ENCODE results near the gene PRSS57.
"Not testable (repeated sequence)": the region's sequence is repeated elsewhere in the genome, so short reads cannot be mapped to it uniquely, and the experiment has no call there.

The PRSS57 gene

DNA sequence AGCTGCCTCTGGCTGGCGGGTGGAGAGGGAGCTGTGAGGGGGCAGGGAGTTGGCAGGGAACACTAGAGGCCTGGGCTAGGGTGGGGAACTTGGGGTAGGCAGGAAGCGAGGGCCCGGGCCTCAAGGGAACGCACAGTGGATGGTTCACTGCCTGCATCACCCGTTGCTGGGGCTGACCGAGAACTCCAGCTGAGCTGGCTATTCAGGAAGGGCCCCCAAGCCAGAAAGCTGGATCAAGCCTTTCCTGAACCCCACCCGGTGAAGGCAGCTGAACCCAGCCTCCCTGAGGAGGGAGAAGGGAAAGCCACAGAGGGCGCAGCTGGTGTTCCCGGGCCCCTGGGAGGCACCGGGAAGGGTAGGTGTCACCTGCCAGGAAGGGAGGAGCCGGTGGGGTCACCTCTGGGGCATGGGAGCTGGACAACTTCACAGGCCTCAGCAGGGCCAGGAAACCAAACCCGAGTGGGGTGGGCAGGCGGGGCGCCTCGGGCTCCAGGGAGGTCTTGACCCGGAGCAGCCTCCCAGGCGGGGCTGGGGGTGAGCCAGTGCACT, 27.4 kb upstream of the PRSS57 start:
- DNase-seq, result no peak

DNA sequence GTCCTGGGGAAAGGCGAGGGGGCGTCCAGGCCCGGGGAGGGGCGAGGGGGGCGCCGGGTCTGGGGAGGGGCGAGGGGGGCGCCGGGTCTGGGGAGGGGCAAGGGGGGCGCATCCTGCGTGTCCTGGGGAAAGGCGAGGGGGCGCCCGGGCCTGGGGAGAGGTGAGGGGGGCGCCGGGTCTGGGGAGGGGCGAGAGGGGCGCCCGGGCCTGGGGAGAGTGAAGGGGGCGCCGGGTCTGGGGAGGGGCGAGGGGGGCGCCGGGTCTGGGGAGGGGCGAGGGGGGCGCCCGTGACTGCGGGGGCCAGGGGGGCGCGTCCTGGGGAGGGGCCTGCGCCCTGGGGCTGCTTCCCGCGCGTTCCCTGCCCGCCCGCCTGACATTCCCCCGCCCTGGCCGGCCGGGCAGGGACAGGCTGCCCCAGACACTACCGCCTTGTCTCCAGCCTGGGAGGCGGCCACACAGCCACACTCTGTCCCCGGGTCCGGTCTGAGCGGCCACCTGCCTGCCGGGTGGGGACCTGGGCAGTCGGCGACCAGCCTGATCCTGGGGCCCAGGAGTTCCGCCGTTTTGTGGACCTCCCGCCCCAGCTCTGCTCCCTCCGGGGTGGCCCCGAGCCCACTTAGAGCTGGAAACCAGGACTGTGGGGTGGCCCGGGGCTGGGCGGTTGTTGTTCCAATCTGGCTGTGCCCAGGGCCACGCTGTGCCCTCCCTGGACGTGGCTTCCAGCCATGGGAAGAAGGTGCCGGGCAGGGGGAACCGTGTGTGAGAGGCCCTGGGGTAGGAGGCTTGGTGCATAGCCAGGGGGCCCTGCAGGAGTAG, 25.3 kb upstream of the PRSS57 start:
- no peak for DNase-seq

DNA sequence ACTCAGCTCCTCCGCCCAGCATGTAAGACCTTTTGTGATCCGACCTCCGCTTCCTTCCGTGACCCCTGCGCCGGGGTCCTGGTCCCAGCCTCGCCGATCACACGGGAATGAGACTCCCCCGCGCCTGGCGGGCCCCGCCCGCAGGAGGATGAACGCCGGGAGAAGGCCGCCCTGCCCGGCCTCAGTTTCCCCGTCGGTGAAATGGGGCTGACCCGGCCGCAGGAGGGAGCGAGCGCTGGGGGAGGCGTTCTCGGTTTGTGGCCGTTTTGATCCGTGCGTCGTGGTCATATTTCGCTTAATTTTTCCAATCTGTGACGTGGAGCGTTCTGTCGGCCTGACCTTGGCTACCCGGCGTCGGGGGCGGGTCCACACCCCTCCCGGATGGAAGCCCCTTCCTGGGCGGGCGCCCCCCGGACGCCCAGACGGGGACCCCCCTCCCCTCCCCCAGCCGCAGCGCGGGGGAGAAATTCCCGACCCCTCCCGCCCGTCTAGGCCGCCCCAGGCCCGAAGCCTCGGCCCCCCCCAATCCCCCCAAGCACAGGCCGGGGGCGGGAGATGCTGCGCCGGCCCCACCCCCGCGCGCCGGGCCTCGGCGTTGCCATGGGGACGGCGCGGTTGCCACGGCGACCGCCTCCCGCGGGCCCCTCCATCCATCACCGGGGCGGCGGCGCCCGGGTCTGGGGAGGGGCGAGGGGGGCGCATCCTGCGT, 24.5 kb upstream of the PRSS57 start:
- DNase-seq, result no peak

DNA sequence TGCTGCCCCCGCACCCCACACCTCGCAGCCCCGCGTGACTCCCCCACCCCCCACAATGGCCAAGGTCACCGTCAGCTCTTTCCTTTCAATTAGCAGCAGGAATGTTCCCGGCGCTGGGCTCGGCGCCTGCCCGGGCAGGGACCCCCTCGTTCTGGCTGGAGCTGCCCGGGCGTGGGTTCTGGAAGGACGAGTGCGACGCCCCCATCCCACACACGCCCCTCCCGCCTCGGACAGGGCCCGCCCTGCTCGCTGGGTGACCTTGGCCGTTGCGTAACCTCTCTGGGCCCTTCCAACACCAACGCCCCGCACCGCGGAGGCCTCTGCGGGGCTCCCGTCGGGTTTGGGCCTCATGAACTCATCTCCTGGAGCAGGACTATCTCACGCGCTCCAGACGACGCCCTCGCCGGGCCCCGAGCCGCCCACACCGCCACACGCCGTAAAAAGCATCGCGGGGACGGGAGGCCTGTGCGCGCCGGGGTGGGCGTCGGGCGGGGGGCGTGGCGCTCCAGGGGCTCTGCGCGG, 23.8 kb upstream of the PRSS57 start:
- DNase-seq, result no peak

DNA sequence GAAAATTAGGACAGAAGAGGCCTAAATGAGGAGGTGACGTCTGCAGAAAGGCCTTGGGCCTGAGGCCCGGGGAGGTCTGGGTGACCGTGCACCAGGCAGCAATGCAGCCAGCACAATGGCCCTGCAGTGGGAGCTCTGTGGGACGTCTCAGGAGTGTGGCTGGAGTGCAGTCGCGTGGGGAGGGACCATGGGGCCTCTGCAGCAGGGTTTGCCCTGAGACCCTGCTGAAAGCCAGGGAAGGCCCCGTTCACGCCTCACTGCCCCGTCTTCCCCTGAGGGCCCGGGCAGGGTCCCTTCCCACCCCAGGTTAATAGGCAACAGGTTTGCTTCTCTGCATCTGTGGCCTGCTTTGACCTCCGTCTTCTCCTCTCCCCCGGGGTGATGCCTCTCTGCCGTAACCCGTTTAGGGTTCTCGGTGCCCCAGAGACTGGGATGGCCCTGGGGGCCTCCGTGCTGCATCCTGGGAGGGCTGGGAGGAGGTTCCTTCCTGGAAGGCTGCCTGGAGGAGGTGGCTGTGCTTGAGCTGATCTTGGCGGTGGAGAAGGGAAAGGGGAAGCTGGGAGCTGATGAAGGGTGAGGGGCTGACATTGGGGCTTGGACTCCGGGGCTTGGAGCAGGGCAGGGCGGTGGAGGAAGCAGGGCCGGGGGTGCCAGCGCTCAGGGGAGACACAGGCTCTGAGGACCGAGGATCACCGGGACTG, 23.1 kb upstream of the PRSS57 start:
- DNase-seq, result no peak

DNA sequence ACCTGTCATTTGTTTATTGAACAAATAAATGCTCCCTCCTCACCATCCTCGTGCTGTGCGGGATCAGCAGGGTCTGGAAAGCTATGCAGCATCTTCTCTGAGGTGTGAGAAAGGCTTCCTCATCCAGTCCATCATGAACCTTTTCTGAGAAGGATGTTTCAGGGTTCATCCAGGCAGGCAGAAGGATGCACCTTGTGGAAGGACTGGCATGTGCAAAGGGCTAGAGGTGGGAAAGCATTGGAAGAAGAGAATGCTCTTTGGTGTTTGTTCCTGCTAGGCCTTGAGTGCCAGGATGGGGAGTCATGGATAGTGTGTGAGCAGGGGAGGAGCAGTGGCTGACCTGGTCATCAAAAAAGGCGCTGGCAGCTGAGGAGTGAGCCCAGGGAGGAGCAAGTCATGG, 20.1 kb upstream of the PRSS57 start:
- DNase-seq, result no peak

DNA sequence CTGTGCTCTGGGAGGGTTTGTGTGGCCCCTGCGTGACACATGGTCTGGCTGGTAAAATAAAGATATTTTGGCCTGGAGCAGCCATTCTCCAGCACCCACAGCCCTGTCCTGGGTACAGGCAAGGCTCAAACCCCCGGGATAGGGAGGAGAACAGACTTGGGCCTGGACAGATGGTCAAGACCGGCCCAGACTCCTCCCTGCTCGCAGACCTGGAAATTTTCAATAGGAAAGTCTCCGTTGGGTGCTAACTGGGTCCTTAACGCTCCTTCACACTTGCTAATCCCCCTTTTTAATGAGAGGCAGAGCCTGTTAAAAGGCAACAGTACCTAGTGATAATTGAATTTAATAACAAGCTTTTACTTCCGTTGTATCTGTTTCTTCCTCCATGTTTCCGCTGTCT, 16.0 kb upstream of the PRSS57 start:
- DNase-seq, result no peak

DNA sequence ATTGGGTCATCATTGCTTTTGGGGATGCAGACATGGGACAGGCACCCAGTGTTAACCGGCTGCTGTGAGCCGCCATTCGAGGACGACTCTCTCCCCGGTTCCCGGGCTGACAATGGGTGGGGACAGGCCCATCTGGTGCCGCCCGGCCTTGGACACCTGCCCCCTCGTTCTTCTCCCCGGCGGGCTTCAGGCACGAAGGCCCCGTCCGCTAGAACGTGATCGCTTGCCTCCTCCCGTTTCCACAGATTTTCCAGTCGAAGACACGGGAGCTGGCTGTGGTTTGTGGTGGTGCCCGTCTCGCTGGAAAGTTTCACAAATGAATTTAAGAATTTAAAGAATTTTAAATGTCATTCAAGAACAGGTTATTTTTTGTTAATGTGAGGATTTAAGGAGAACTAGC, 15.5 kb upstream of the PRSS57 start:
- DNase-seq, result no peak

DNA sequence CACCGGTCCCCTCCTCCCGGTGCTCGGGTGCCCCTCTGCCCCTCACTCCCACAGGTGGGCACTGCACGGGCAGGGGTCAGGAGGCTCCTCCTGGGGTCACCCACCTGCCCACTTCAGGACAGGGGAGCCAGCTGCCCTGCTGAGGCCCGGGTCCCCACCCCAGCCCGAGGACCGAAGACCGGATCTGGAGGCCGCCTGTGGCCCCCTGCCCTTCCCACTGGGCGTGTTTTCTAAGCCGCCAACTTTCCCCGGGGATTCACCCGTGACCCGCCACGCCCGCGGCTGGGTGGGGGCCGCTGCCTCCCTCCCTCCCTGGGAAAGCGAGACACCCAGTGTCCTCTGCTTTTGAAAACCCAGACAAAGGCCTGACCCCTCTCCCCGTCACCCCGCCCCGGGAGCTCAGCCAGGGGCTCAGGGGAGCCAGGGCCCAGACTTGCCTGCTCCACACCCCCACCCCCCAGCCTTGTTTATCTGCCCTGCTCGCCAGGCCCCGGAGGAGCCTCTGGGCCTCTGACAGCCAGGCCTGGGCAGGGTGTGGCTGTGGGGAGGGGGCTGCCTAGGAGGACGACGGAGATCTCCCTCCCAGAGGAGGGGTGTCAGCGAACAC, 14.8 kb upstream of the PRSS57 start:
- no peak for DNase-seq

DNA sequence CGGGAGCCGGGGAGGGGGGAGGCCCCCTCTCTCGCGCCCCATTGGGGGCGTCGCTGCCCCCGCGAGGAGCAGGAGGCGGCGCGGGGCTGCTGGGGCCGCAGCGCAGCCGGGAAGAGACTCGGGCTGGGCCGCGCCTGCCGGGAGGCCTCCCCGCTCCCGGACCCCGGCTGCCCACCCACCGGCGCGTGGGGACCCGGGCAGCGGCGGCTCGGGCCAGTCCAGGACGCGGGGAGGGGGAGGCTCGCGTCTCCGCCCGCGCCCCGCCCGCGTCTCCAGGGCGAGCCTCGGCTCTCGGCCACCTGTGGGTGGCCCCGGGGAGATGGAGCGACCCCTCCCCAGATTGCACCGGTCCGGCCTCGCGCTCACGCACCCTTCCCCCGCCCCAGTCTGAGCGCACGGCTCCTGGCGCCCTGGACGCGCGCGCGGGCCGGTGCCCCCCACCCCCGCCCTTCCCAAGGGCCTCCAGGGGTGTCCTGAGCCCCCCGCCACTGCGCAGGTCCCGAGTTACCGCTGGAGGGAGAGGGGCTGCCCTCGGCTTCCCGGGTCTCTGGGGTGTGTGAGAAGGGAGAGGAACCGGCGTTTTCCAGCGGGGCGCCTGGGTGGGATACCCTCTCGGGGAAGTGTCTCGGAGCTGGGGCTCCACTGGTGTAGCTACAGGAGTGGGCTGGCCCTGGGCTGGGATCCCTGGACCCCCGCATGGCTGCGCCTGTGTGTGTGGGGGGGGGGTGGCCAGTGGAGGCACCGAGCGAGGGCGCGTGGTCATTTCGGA, 14.1 kb upstream of the PRSS57 start:
- no peak for DNase-seq

DNA sequence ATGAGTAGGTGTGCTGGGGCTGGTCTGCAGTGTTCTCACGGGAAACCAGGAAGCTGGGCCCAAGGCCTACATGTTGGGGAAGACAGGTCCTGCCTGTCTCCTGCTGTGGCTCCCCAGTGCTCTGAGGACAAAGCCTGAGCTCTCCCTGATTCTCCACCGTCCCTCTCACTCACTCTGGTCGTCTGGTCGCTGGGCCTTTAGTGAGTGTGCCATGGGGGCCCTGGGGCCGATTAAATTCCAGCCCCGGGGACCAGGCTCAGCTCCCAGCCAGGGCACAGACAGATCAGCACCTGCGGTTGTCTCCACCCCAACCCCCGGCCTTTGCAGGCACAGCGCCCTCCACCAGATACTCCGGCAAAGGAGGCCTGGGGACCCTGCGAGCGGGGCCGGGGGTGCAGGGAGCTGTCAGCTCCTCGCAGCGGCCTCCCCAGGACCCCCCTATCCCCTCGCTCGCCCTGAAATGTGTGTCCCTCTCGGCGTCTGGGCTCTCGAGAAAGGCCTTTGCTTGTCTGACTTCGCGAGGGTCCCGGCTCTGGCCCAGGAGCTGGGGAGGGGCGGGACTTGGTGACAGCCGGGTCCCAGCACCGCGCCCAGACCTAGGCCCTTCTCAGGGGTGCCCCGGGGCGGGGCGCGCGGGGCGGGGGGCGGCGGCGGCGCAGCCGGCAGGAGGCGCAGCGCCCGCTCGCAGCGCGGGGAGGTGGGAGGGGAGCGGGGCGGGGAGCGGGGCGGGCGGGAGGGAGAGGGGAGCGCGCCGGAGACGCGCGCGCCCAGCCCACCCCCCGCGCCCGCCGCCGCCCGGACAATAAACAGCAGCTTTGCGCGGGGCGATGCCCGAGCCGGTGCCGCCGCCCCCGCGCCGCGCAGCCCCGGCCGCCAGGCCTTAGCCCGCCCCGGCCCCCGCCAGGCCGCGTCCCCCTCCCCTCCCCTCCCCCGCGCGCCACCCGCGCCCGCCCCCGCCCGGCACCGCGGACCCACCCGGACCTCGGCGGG, 13.2 kb upstream of the PRSS57 start, which contains the start of gene PALM:
PALM (plus strand) TSS at position 782 of the 990 bp plus-strand sequence. CDS start 212 bp downstream, outside the sequence.
- DNase-seq, result peak; percentile 21

DNA sequence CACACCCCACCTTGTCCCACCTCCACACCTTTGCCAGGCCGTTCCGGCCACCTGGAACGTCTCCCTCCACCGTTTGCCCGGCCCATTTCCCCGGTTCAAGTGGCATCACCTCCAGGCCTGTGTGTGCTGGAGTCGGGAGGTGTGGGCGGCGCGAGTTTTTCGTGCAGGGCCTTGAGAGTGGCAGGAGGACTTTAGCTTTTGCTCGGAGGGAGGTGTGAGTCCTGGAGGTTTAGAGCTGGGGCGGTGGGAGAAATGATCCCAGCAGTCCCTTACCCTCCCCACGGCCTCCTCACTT, 9.1 kb upstream of the PRSS57 start:
- DNase-seq, result no peak

DNA sequence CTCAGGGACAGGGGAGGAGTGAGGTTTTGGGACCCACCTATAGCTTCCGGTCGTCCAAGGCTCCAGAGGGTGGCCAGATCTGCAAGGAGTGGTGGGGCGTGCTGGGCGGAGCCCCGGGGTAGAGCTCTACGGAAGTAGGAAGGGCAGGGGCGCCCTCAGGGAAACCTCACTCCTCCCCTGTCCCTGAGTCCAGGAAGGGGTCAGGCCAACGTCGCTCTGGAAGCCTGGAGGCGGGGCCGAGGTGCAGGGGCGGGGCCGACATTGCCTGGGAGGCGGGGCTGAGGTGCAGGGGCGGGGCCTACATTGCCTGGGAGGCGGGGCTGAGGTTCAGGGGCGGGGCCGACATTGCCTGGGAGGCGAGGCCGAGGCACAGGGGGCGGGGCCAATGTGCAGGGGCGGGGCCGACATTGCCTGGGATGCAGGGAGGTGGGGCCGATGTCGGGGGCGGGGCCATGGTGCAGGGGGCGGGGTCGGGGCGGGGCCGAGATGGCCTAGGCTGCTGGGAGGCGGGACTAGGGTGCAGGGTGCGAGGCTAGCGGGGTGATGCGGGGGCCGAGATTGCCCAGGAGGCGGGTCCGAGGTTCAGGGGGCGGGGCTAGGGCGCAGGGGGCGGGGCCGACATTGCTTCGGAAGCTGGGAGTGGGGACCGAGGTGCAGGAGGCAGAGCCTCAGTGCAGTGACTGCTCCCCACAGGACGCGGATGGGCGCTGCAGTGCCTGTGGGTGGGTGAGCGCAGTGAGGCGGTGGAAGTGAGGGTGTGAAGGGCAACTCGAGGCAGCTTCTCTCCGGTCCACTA, 8.6 kb upstream of the PRSS57 start:
- DNase-seq, result no peak

DNA sequence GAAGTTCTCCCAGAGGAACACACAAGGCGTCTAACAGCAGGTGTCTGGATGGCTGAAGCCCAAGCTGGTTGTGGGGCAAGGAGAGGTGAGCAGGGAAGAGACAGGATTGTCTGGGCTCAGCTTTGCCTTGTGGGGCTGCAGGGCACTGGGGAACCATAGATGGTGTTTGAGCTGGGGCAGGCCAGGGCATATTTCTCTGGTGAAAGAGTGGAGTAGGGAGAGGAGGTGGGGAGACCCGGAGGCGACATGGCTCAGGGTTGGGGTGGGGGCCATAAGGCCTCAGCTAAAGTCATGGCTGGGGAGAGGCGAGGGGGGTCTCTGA, 8.0 kb upstream of the PRSS57 start:
- DNase-seq, result no peak

DNA sequence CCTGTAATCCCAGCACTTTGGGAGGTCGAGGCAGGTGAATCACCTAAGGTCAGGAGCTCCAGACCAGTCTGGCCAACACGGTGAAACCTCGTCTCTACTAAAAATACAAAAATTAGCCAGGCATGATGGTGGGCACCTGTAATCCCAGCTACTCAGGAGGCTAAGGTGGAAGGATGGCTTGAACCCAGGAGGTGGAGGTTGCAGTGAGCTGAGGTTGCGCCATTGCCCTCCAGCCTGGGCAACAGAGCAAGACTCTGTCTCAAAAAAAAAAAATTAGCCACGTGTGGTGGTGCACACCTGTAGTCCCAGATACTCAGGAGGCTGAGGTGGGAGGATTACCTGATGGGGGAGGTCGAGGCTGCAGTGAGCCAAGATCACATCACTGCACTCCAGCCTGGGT, 7.6 kb upstream of the PRSS57 start:
- DNase-seq, result not testable (repeated sequence)

DNA sequence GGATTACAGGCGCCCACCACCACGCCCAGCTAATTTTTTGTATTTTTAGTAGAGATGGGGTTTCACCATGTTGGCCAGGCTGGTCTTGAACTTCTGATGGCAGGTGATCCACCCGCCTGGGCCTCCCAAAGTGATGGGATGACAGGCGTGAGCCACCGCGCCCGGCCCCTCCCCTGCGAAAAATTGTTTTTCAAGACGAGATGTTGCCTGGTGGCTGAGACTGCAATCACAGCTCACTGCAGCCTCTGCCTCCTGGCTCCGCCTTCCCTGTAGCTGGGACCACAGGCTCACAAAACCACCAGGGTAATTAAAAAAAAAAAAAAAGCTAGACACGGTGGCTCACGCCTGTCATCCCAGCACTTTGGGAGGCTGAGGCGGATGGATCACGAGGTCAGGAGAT, 4.6 kb upstream of the PRSS57 start:
- DNase-seq, result not testable (repeated sequence)

DNA sequence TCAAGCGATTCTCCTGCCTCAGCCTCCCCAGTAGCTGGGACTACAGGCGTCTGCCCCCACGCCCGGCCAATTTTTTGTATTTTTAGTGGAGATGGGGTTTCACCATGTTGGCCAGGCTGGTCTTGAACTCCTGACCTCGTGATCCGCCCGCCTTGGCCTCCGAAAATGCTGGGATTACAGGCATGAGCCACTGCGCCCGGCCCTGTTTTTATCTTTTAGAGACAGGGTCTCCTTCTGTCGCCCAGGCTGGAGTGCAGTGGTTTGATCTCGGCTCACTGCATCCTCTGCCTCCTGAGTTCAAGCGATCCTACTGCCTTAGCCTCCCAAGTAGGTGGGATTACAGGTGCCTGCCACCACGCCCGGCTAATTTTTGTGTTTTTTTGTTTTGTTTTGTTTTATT, 3.3 kb upstream of the PRSS57 start:
- DNase-seq, result not testable (repeated sequence)

DNA sequence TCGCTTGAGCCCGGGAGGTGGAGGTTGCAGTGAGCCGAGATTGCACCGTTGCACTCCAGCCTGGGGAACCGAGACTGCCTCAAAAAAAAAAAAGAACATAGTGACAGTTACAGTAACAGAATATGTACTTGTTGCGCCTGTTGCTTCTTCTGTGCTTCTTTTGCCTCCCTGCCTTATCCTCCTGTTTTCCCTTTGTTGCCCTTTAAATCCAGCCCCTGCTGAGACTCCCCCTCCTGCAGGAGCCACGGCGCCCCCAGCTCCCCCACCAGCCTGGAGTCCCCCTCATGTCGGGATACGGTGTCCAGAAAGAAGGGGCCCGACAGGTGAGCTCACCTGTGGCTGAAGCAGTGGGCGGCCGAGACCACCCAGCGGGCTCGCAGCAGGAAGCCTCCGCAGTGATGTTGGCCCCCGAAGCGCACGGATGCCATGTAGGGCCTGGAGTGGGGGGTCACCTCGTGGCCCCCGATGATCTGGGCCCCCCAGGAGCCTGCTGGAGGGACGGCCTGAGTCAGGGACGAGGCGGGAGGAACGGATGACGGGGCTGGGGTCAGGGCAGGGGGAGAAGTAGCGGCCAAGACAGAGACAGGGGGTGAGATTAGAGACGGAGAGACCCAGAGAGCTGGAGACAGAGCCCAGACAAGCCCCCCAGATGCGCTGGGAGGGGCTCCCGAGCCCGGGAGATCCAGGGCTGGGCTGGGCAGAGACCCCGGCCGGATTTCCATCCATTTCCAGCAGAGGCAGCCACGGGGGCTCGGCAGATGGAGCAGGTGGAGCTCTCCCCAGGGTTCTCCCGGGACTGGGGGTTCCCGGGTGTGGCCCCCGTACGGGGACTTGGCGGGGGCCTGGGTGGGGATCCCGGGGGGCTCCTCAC, 536 bp downstream of the PRSS57 start:
- DNase-seq, result no peak

DNA sequence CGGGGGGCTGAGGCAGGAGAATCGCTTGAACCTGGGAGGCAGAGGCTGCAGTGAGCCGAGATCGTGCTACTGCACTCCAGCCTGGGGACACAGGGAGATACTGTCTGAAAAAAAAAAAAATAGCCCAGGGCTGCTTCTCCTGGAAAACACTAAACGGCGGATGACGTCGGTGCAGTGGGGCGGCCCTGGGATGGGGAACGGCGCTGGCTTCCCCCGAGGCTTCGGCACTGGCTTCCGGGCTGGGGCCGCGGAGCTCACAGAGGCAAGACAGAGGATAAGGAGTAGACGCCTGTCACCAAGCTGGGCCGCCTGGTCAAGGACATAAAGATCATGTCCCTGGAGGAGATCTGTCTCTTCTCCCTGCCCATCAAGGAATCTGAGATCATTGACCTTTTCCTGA, 5.0 kb downstream of the PRSS57 start:
- no peak for DNase-seq
